NCI-H1694 (cell line): ENCODE measurements around the gene SYCE3.
A peak's percentile ranks its signal among the peaks of the same experiment; 100 is the strongest.

Experiments
- DNase-seq: peaks from one replicate; lab custom pipeline; 2025; lab: John Stamatoyannopoulos, UW

Gene SYCE3

GRCh38 chr22:50600538-50600937, 37.8 kb upstream of the SYCE3 start, which contains the start of gene MAPK8IP2:
MAPK8IP2 (plus strand) TSS chr22:50600793; CDS start chr22:50600819, 26 bp downstream.
- DNase-seq = no peak

- DNase-seq = no peak
These were observed 37.2 kb upstream of the SYCE3 start for GRCh38 chr22:50599816-50600455.

- DNase-seq = no peak
These were observed 34.4 kb upstream of the SYCE3 start for GRCh38 chr22:50597097-50597496.

GRCh38 chr22:50595189-50595588, 32.5 kb upstream of the SYCE3 start:
- DNase-seq = no peak

GRCh38 chr22:50587407-50587806, 24.7 kb upstream of the SYCE3 start:
- no peak for DNase-seq

- DNase-seq = no peak
These were observed 23.7 kb upstream of the SYCE3 start for GRCh38 chr22:50586416-50586815.

GRCh38 chr22:50585781-50586180, 23.1 kb upstream of the SYCE3 start:
- DNase-seq = no peak

- DNase-seq = no peak
These were observed 22.5 kb upstream of the SYCE3 start for GRCh38 chr22:50585238-50585637.

GRCh38 chr22:50584106-50585096, 21.7 kb upstream of the SYCE3 start:
- DNase-seq = no peak

- DNase-seq = no peak
These were observed 20.7 kb upstream of the SYCE3 start for GRCh38 chr22:50583294-50583861.

GRCh38 chr22:50582493-50583293, 20.0 kb upstream of the SYCE3 start, which contains the start of gene CHKB:
CHKB (minus strand) TSS chr22:50582849; CDS start chr22:50582781, 68 bp downstream.
- peak; percentile 92 for DNase-seq

- no peak for DNase-seq
These were observed 19.3 kb upstream of the SYCE3 start for GRCh38 chr22:50581950-50582492.

GRCh38 chr22:50581031-50581949, 18.6 kb upstream of the SYCE3 start:
- DNase-seq = no peak

- DNase-seq = no peak
These were observed 17.0 kb upstream of the SYCE3 start for GRCh38 chr22:50579752-50580151.

GRCh38 chr22:50578776-50579310, 16.1 kb upstream of the SYCE3 start:
- DNase-seq = no peak

- no peak for DNase-seq
These were observed 15.5 kb upstream of the SYCE3 start, which contains the start of gene CPT1B for GRCh38 chr22:50577987-50578775. CPT1B (minus strand) TSS chr22:50578427; CDS start chr22:50577915, 512 bp downstream.

GRCh38 chr22:50577697-50577986, 14.9 kb upstream of the SYCE3 start:
- DNase-seq = no peak

GRCh38 chr22:50576806-50577696, 14.3 kb upstream of the SYCE3 start:
- DNase-seq = no peak
